Activated T-helper 2 cell treated with anti-CD3 and anti-CD28 coated beads, Interferon-gamma antibody, Interleukin-2, Interleukin-4, amounts not matched to agents 10 μg/mL and 5 μg/mL and 100 μg/mL, durations not matched to agents 14 hours and 24 hours and 36 hours (primary cell): Measurements from ENCODE around the gene CYP2E1. TPM values are rescaled to one million over a fixed set of nuclear protein-coding genes. Genes with fewer than 3 reads are reported as not detected.
A peak's percentile ranks its signal among the peaks of the same experiment; 100 is the strongest.
"Not testable (repeated sequence)": the region's sequence is repeated elsewhere in the genome, so short reads cannot be mapped to it uniquely, and the experiment has no call there.

Experiments
- DNase-seq: peaks from one replicate; pipeline ENCODE4 v3.0.0; 2021; ENCODE audit warnings: low spot score
- H3K27ac Mint-ChIP-seq: one replicate; pipeline ENCODE4 v1.8.0; 2021; ENCODE audit warnings: mixed read lengths
- H3K27me3 Mint-ChIP-seq: one replicate; pipeline ENCODE4 v1.8.0; 2021; ENCODE audit warnings: low read depth, mixed read lengths
- H3K36me3 Mint-ChIP-seq: one replicate; pipeline ENCODE4 v1.8.0; 2021; ENCODE audit warnings: low read depth, mixed read lengths
- H3K4me1 Mint-ChIP-seq: one replicate; pipeline ENCODE4 v1.8.0; 2021; ENCODE audit warnings: low read depth, mixed read lengths
- H3K4me3 Mint-ChIP-seq: one replicate; pipeline ENCODE4 v1.8.0; 2021; ENCODE audit warnings: low read depth, mild to moderate bottlenecking, moderate library complexity, mixed read lengths
- H3K9me3 Mint-ChIP-seq: one replicate; pipeline ENCODE4 v1.8.0; 2021; ENCODE audit warnings: mixed read lengths
- intact Hi-C: fragments of 100-400 bp; cut with micrococcal nuclease; formaldehyde crosslinking; loops from one replicate; pipeline ENCODE4 v1.15.1; 2023
- total RNA-seq: library from RNA; stranded (reverse); gene quantifications from 2 replicates; pipeline ENCODE4 v1.2.3, GENCODE V29; 2022

The CYP2E1 gene
- total RNA-seq, 1 donor from 2014 or later, result 0.16 TPM

- Mint-ChIP-seq H3K27ac (no peak overlapping the region), H3K9me3 (peaks cover 8% of the 10 kb centered on the region), H3K27me3 (peaks cover 46% of the 10 kb centered on the region), H3K4me3 (no peak overlapping the region), H3K4me1 (no peaks in the 10 kb centered on the region), H3K36me3 (no peaks in the 10 kb centered on the region)
- DNase-seq, result no peak
- intact Hi-C loops, result no loop called here
Measured at GRCh38 chr10:133511907-133512528, 15.1 kb upstream of the CYP2E1 start.

GRCh38 chr10:133515471-133515870, 11.7 kb upstream of the CYP2E1 start:
- no peaks in the 10 kb centered on the region for H3K9me3 Mint-ChIP-seq
- intact Hi-C loops, result no loop called here
- no peak for DNase-seq
- H3K36me3 Mint-ChIP-seq, result no peaks in the 10 kb centered on the region
- H3K27ac Mint-ChIP-seq, result no peak overlapping the region
- peaks cover 43% of the 10 kb centered on the region for H3K27me3 Mint-ChIP-seq
- H3K4me1 Mint-ChIP-seq, result peaks cover 9% of the 10 kb centered on the region
- H3K4me3 Mint-ChIP-seq, result no peak overlapping the region

- Mint-ChIP-seq H3K36me3 (no peaks in the 10 kb centered on the region), H3K27me3 (peaks cover 43% of the 10 kb centered on the region), H3K4me3 (no peak overlapping the region), H3K27ac (no peak overlapping the region), H3K9me3 (no peaks in the 10 kb centered on the region), H3K4me1 (peaks cover 14% of the 10 kb centered on the region)
- no peak for DNase-seq
- intact Hi-C loops, result no loop called here
Measured at GRCh38 chr10:133516057-133516456, 11.1 kb upstream of the CYP2E1 start.

- H3K4me3 Mint-ChIP-seq, H3K27ac Mint-ChIP-seq, intact Hi-C loops, H3K9me3 Mint-ChIP-seq, DNase-seq, H3K36me3 Mint-ChIP-seq: not testable (repeated sequence)
- peaks cover 14% of the 10 kb centered on the region for H3K4me1 Mint-ChIP-seq
- H3K27me3 Mint-ChIP-seq, result peaks cover 39% of the 10 kb centered on the region
Measured at GRCh38 chr10:133518517-133518916, 8.6 kb upstream of the CYP2E1 start.

- peak; percentile 80 for DNase-seq
- H3K9me3 Mint-ChIP-seq, result peaks cover 9% of the 10 kb centered on the region
- intact Hi-C loops, result loop anchor here (1.0 to 10.0 kb wide), 3 partner anchors 81 to 735 kb away; partner anchors contain the start of gene NKX6-2
- peaks cover 14% of the 10 kb centered on the region for H3K4me1 Mint-ChIP-seq
- H3K4me3 Mint-ChIP-seq, result peak overlapping the region; percentile 42
- peaks cover 34% of the 10 kb centered on the region for H3K27me3 Mint-ChIP-seq
- no peak overlapping the region for H3K27ac Mint-ChIP-seq
- H3K36me3 Mint-ChIP-seq, result no peaks in the 10 kb centered on the region
Measured at GRCh38 chr10:133520193-133520738, 6.9 kb upstream of the CYP2E1 start.

- H3K36me3 Mint-ChIP-seq, result no peaks in the 10 kb centered on the region
- no peak for DNase-seq
- peaks cover 9% of the 10 kb centered on the region for H3K9me3 Mint-ChIP-seq
- no peak overlapping the region for H3K27ac Mint-ChIP-seq
- peaks cover 38% of the 10 kb centered on the region for H3K27me3 Mint-ChIP-seq
- H3K4me1 Mint-ChIP-seq, result peaks cover 14% of the 10 kb centered on the region
- intact Hi-C loops, result loop anchor here (5.0 to 10.0 kb wide), 2 partner anchors 196 to 739 kb away; partner anchors contain the start of gene NKX6-2
- H3K4me3 Mint-ChIP-seq, result no peak overlapping the region
Measured at GRCh38 chr10:133523631-133524203, 3.4 kb upstream of the CYP2E1 start.

GRCh38 chr10:133525444-133525843, 1.7 kb upstream of the CYP2E1 start:
- DNase-seq, result no peak
- H3K27ac Mint-ChIP-seq, result no peak overlapping the region
- no peaks in the 10 kb centered on the region for H3K36me3 Mint-ChIP-seq
- intact Hi-C loops, result loop anchor here (10.0 kb wide), 1 partner anchor 741 kb away; the partner anchor contains the start of gene NKX6-2
- H3K27me3 Mint-ChIP-seq, result peaks cover 51% of the 10 kb centered on the region
- H3K9me3 Mint-ChIP-seq, result peaks cover 9% of the 10 kb centered on the region
- H3K4me3 Mint-ChIP-seq, result no peak overlapping the region
- peaks cover 13% of the 10 kb centered on the region for H3K4me1 Mint-ChIP-seq

- Mint-ChIP-seq H3K27me3 (peaks cover 51% of the 10 kb centered on the region), H3K4me3 (no peak overlapping the region)
Measured at GRCh38 chr10:133527771-133528271, 658 bp downstream of the CYP2E1 start.

GRCh38 chr10:133528296-133528844, 1.2 kb downstream of the CYP2E1 start:
- Mint-ChIP-seq H3K36me3 (no peaks in the 10 kb centered on the region), H3K4me3 (no peak overlapping the region)

More at GRCh38 chr10:133527771-133528271, 658 bp downstream of the CYP2E1 start:
- DNase-seq, result no peak
- Mint-ChIP-seq H3K9me3 (peaks cover 9% of the 10 kb centered on the region), H3K4me1 (peaks cover 8% of the 10 kb centered on the region), H3K36me3 (no peaks in the 10 kb centered on the region), H3K27ac (no peak overlapping the region)
- intact Hi-C loops, result loop anchor here (10.0 kb wide), 1 partner anchor 743 kb away; the partner anchor contains the start of gene NKX6-2

GRCh38 chr10:133528845-133529575, 1.8 kb downstream of the CYP2E1 start:
- Mint-ChIP-seq H3K4me3 (no peak overlapping the region), H3K27me3 (peaks cover 48% of the 10 kb centered on the region), H3K9me3 (no peaks in the 10 kb centered on the region), H3K36me3 (no peaks in the 10 kb centered on the region), H3K27ac (no peak overlapping the region), H3K4me1 (peaks cover 8% of the 10 kb centered on the region)
- intact Hi-C loops, result loop anchor here (10.0 kb wide), 1 partner anchor 744 kb away; the partner anchor contains the start of gene NKX6-2
- DNase-seq, result no peak

More at GRCh38 chr10:133528296-133528844, 1.2 kb downstream of the CYP2E1 start:
- intact Hi-C loops, result loop anchor here (10.0 kb wide), 1 partner anchor 744 kb away; the partner anchor contains the start of gene NKX6-2
- Mint-ChIP-seq H3K27ac (no peak overlapping the region), H3K9me3 (peaks cover 5% of the 10 kb centered on the region), H3K4me1 (peaks cover 8% of the 10 kb centered on the region), H3K27me3 (peaks cover 48% of the 10 kb centered on the region)
- DNase-seq, result no peak

- intact Hi-C loops, result loop anchor here (10.0 kb wide), 1 partner anchor 745 kb away; the partner anchor contains the start of gene NKX6-2
- no peak for DNase-seq
- Mint-ChIP-seq H3K4me1 (peaks cover 8% of the 10 kb centered on the region), H3K27ac (no peak overlapping the region), H3K9me3 (no peaks in the 10 kb centered on the region), H3K4me3 (no peak overlapping the region), H3K36me3 (no peaks in the 10 kb centered on the region), H3K27me3 (peaks cover 48% of the 10 kb centered on the region)
Measured at GRCh38 chr10:133529576-133529946, 2.4 kb downstream of the CYP2E1 start.

- Mint-ChIP-seq H3K27me3 (peaks cover 48% of the 10 kb centered on the region), H3K9me3 (no peaks in the 10 kb centered on the region), H3K4me3 (no peak overlapping the region), H3K4me1 (peaks cover 8% of the 10 kb centered on the region), H3K27ac (no peak overlapping the region), H3K36me3 (no peaks in the 10 kb centered on the region)
- intact Hi-C loops, result loop anchor here (10.0 kb wide), 1 partner anchor 296 kb away; the partner anchor contains the start of genes UTF1 and VENTX
- no peak for DNase-seq
Measured at GRCh38 chr10:133530506-133530905, 3.3 kb downstream of the CYP2E1 start.
